Mesendoderm (in vitro differentiated cells): ENCODE data around the gene CARNS1.

ENCODE experiments used
- DNase-seq: peaks from one replicate; pipeline ENCODE4 v3.0.0; 2013
- H2AK5ac ChIP-seq: 2 replicates; pipeline ENCODE4 v1.6.1; 2013; ENCODE audit warnings: low read length, inconsistent platforms
- H2BK120ac ChIP-seq: 2 replicates; pipeline ENCODE4 v1.6.1; 2013; ENCODE audit warnings: low read depth, mild to moderate bottlenecking, low read length, moderate library complexity, mixed read lengths
- H2BK15ac ChIP-seq: replicated peaks from 2 replicates; pipeline ENCODE4 v1.6.1; 2013; ENCODE audit warnings: low read depth, mild to moderate bottlenecking, moderate library complexity
- H2BK5ac ChIP-seq: 2 replicates; pipeline ENCODE4 v1.6.1; 2013; ENCODE audit warnings: low read length, inconsistent platforms
- H3K18ac ChIP-seq: 2 replicates; pipeline ENCODE4 v1.6.1; 2013; ENCODE audit warnings: mild to moderate bottlenecking, low read length, mixed read lengths
- H3K23ac ChIP-seq: one replicate; pipeline ENCODE4 v1.6.1; 2013; ENCODE audit warnings: low read length
- H3K27ac ChIP-seq: 2 replicates; pipeline ENCODE4 v1.5.1; 2013; ENCODE audit warnings: low read depth, mild to moderate bottlenecking, inconsistent platforms, low read length, moderate library complexity
- H3K27me3 ChIP-seq: 2 replicates; pipeline ENCODE4 v1.6.1; 2013; ENCODE audit warnings: low read length, control low read depth, mild to moderate bottlenecking, inconsistent platforms; ENCODE audit not compliant: insufficient read depth, poor library complexity
- H3K36me3 ChIP-seq: 2 replicates; pipeline ENCODE4 v1.6.1; 2013; ENCODE audit warnings: low read length, inconsistent platforms; ENCODE audit not compliant: control insufficient read depth, insufficient read depth
- H3K4ac ChIP-seq: one replicate; pipeline ENCODE4 v1.6.1; 2013; ENCODE audit warnings: low read depth, mild to moderate bottlenecking, low read length, moderate library complexity
- H3K4me1 ChIP-seq: 2 replicates; pipeline ENCODE4 v1.6.1; 2013; ENCODE audit warnings: low read depth, low read length, inconsistent platforms; ENCODE audit not compliant: control insufficient read depth
- H3K4me2 ChIP-seq: 2 replicates; pipeline ENCODE4 v1.6.1; 2013; ENCODE audit warnings: low read length
- H3K4me3 ChIP-seq: 2 replicates; pipeline ENCODE4 v1.5.1; 2013; ENCODE audit warnings: mild to moderate bottlenecking, low read length
- H3K56ac ChIP-seq: one replicate; pipeline ENCODE4 v1.6.1; 2013; ENCODE audit warnings: low read length
- H3K79me1 ChIP-seq: 2 replicates; pipeline ENCODE4 v1.6.1; 2013; ENCODE audit warnings: low read length, inconsistent platforms
- H3K79me2 ChIP-seq: 2 replicates; pipeline ENCODE4 v1.6.1; 2013; ENCODE audit warnings: mild to moderate bottlenecking, low read length; ENCODE audit not compliant: control insufficient read depth, insufficient read depth
- H3K9ac ChIP-seq: 2 replicates; pipeline ENCODE4 v1.6.1; 2013; ENCODE audit warnings: low read length, inconsistent platforms
- H4K5ac ChIP-seq: one replicate; pipeline ENCODE4 v1.6.1; 2013; ENCODE audit warnings: low read length
- H4K8ac ChIP-seq: one replicate; pipeline ENCODE4 v1.6.1; 2013; ENCODE audit warnings: low read depth, mild to moderate bottlenecking, control low read depth, low read length, moderate library complexity
- WGBS: extraction: QIAGEN DNeasy Blood & Tissue Kit; methylation state at CpG from one replicate; pipeline ENCODE4 v1.1.7; 2013; ENCODE audit warnings: low lambda C conversion rate, missing lambda C conversion rate; ENCODE audit not compliant: insufficient coverage; ENCODE audit errors: extremely low coverage; 5-methylcytosine and 5-hydroxymethylcytosine counted together

The CARNS1 gene

GRCh38 chr11:67375320-67376055 is 40.0 kb upstream of the CARNS1 start:
- H3K9ac ChIP-seq: peak overlapping the region; percentile 69
- no peak overlapping the region for H4K5ac ChIP-seq
- no peak overlapping the region for H3K23ac ChIP-seq
- peaks cover 19% of the 10 kb centered on the region for H3K4me1 ChIP-seq
- H2BK5ac ChIP-seq: no peak overlapping the region
- no peaks in the 10 kb centered on the region for H3K27me3 ChIP-seq
- no peak overlapping the region for H3K4me3 ChIP-seq
- no peaks in the 10 kb centered on the region for H3K79me2 ChIP-seq
- H3K79me1 ChIP-seq: no peaks in the 10 kb centered on the region
- H3K18ac ChIP-seq: peak overlapping the region; percentile 70
- peak overlapping the region; percentile 93 for H3K56ac ChIP-seq
- H3K27ac ChIP-seq: peak overlapping the region; percentile 94
- no peak overlapping the region for H2BK15ac ChIP-seq
- peak overlapping the region; percentile 28 for H3K4ac ChIP-seq
- no peaks in the 10 kb centered on the region for H3K36me3 ChIP-seq
- DNase-seq: no peak
- H2BK120ac ChIP-seq: peak overlapping the region; percentile 56
- H3K4me2 ChIP-seq: peak overlapping the region; percentile 72
- no peak overlapping the region for H4K8ac ChIP-seq
- WGBS: no CpG with 5 or more reads among the region's 15 CpGs
- H2AK5ac ChIP-seq: no peak overlapping the region

GRCh38 chr11:67376063-67376820 is 39.2 kb upstream of the CARNS1 start:
- H3K23ac ChIP-seq: peak overlapping the region; percentile 32
- H3K9ac ChIP-seq: peak overlapping the region; percentile 69
- H2BK120ac ChIP-seq: no peak overlapping the region
- H2BK15ac ChIP-seq: no peak overlapping the region
- H3K4me2 ChIP-seq: peak overlapping the region; percentile 18
- peak overlapping the region; percentile 18 for H2BK5ac ChIP-seq
- H4K8ac ChIP-seq: no peak overlapping the region
- no peak overlapping the region for H3K18ac ChIP-seq
- no CpG with 5 or more reads among the region's 7 CpGs for WGBS
- no peaks in the 10 kb centered on the region for H3K79me2 ChIP-seq
- peaks cover 19% of the 10 kb centered on the region for H3K4me1 ChIP-seq
- no peaks in the 10 kb centered on the region for H3K79me1 ChIP-seq
- H3K27me3 ChIP-seq: no peaks in the 10 kb centered on the region
- H3K4me3 ChIP-seq: no peak overlapping the region
- no peak for DNase-seq
- no peak overlapping the region for H2AK5ac ChIP-seq
- no peak overlapping the region for H3K4ac ChIP-seq
- no peaks in the 10 kb centered on the region for H3K36me3 ChIP-seq
- H4K5ac ChIP-seq: no peak overlapping the region
- peak overlapping the region; percentile 93 for H3K56ac ChIP-seq
- no peak overlapping the region for H3K27ac ChIP-seq

GRCh38 chr11:67376873-67377808 is 38.3 kb upstream of the CARNS1 start:
- Histone ChIP-seq H2BK120ac (no peak overlapping the region), H3K4me2 (no peak overlapping the region), H3K79me2 (no peaks in the 10 kb centered on the region), H3K79me1 (no peaks in the 10 kb centered on the region), H3K27ac (no peak overlapping the region), H2BK5ac (no peak overlapping the region), H4K5ac (no peak overlapping the region), H3K56ac (no peak overlapping the region), H3K4ac (no peak overlapping the region), H3K4me3 (no peak overlapping the region), H4K8ac (no peak overlapping the region), H3K36me3 (no peaks in the 10 kb centered on the region), H3K27me3 (no peaks in the 10 kb centered on the region), H3K18ac (no peak overlapping the region), H3K23ac (no peak overlapping the region), H2BK15ac (no peak overlapping the region), H3K4me1 (peaks cover 14% of the 10 kb centered on the region), H2AK5ac (no peak overlapping the region), H3K9ac (no peak overlapping the region)
- no CpG with 5 or more reads among the region's 6 CpGs for WGBS
- no peak for DNase-seq

GRCh38 chr11:67378544-67378943 is 36.9 kb upstream of the CARNS1 start:
- no peak for DNase-seq
- Histone ChIP-seq H2BK15ac (no peak overlapping the region), H2BK120ac (no peak overlapping the region), H2BK5ac (no peak overlapping the region), H3K36me3 (no peaks in the 10 kb centered on the region), H3K4me3 (no peak overlapping the region), H3K79me1 (no peaks in the 10 kb centered on the region), H2AK5ac (no peak overlapping the region), H3K4ac (no peak overlapping the region), H3K27ac (no peak overlapping the region), H3K18ac (no peak overlapping the region), H3K56ac (no peak overlapping the region), H3K23ac (no peak overlapping the region), H3K9ac (no peak overlapping the region), H3K79me2 (no peaks in the 10 kb centered on the region), H3K4me1 (peaks cover 14% of the 10 kb centered on the region), H4K8ac (no peak overlapping the region), H3K27me3 (no peaks in the 10 kb centered on the region), H3K4me2 (no peak overlapping the region), H4K5ac (no peak overlapping the region)
- WGBS: no CpG with 5 or more reads among the region's 4 CpGs

- Histone ChIP-seq H4K8ac (no peak overlapping the region), H3K4me1 (peaks cover 12% of the 10 kb centered on the region)
These were observed 36.1 kb upstream of the CARNS1 start for GRCh38 chr11:67379061-67380058.

More at GRCh38 chr11:67379061-67380058, 36.1 kb upstream of the CARNS1 start:
- H3K18ac ChIP-seq: peak overlapping the region; percentile 2
- no peaks in the 10 kb centered on the region for H3K36me3 ChIP-seq
- H2AK5ac ChIP-seq: no peak overlapping the region
- peak overlapping the region; percentile 46 for H3K4ac ChIP-seq
- H3K27me3 ChIP-seq: no peaks in the 10 kb centered on the region
- no peak for DNase-seq
- no CpG with 5 or more reads among the region's 23 CpGs for whole genome bisulfite sequencing
- no peak overlapping the region for H3K4me3 ChIP-seq
- H3K79me1 ChIP-seq: no peaks in the 10 kb centered on the region
- no peak overlapping the region for H3K27ac ChIP-seq
- no peak overlapping the region for H2BK15ac ChIP-seq
- peak overlapping the region; percentile 56 for H3K56ac ChIP-seq
- H2BK120ac ChIP-seq: no peak overlapping the region
- no peak overlapping the region for H2BK5ac ChIP-seq
- H4K5ac ChIP-seq: no peak overlapping the region
- no peak overlapping the region for H3K9ac ChIP-seq
- no peak overlapping the region for H3K4me2 ChIP-seq
- H3K79me2 ChIP-seq: no peaks in the 10 kb centered on the region
- no peak overlapping the region for H3K23ac ChIP-seq
